Vagina (tissue), 2 donors: ENCODE results near the gene ESYT2. TPM values are rescaled to one million over a fixed set of nuclear protein-coding genes. Genes with fewer than 3 reads are reported as not detected.
A peak's percentile ranks its signal among the peaks of the same experiment; 100 is the strongest.

Experiments used
- DNase-seq, 2 donors: peaks; one replicate each; pipeline ENCODE4 v3.0.0-alpha.2; 2017; ENCODE audit errors: extremely low spot score in 2 of 2
- H3K27ac ChIP-seq: fragments of 200-600 bp; sonication (generic); one replicate; pipeline ENCODE4 v1.5.1; 2019
- H3K27me3 ChIP-seq: fragments of 200-600 bp; sonication (generic); one replicate; pipeline ENCODE4 v1.5.1; 2019
- H3K36me3 ChIP-seq, 2 donors: fragments of 200-600 bp; sonication (generic); one replicate each; pipeline ENCODE4 v1.5.1; 2017 to 2019
- H3K4me1 ChIP-seq: fragments of 200-600 bp; sonication (generic); one replicate; pipeline ENCODE4 v1.5.1; 2019
- H3K4me3 ChIP-seq, 2 donors: fragments of 200-600 bp; sonication (generic); 1 replicate in 1 of 2; 2 replicates in 1 of 2; pipeline ENCODE4 v1.5.1; 2016 to 2019
- H3K9me3 ChIP-seq: fragments of 200-600 bp; sonication (generic); one replicate; pipeline ENCODE4 v1.5.1; 2019
- POLR2A ChIP-seq, 2 donors: fragments of 450-650 bp; IDR thresholded peaks; one replicate each; pipeline ENCODE4 v1.6.1; 2017; ENCODE audit warnings: antibody characterized with exemption in 2 of 2, mild to moderate bottlenecking in 2 of 2, moderate library complexity in 2 of 2
- POLR2AphosphoS5 ChIP-seq, 2 donors: sonication (generic); formaldehyde crosslinking; IDR thresholded peaks; one replicate each; pipeline ENCODE4 v1.9.0; 2017; ENCODE audit warnings: antibody characterized with exemption in 2 of 2, mild to moderate bottlenecking in 2 of 2, low read depth in 1 of 2; ENCODE audit not compliant: insufficient read depth in 1 of 2
- intact Hi-C: fragments of 100-400 bp; cut with DNase I; formaldehyde crosslinking; loops from one replicate; pipeline ENCODE4 v1.15.1; 2023
- total RNA-seq: library from RNA; depleted of rRNA; stranded (reverse); fragments of >200 nt; gene quantifications from one replicate; pipeline ENCODE4 v1.2.3, GENCODE V29; 2016
- TF ChIP-seq, protein P1 (sequence below), 3 experiments: fragments of 450-650 bp in 2 of 3; fragments of 200-600 bp in 1 of 3; sonication (generic) in 1 of 3; IDR thresholded peaks; one replicate each; pipeline ENCODE4 v1.5.1; 2017 to 2019; ENCODE audit warnings: antibody characterized with exemption in 3 of 3, mild to moderate bottlenecking in 2 of 3, moderate library complexity in 2 of 3

Gene ESYT2
- total RNA-seq, 1 donor from 2014 or later, result 82.5 TPM

DNA sequence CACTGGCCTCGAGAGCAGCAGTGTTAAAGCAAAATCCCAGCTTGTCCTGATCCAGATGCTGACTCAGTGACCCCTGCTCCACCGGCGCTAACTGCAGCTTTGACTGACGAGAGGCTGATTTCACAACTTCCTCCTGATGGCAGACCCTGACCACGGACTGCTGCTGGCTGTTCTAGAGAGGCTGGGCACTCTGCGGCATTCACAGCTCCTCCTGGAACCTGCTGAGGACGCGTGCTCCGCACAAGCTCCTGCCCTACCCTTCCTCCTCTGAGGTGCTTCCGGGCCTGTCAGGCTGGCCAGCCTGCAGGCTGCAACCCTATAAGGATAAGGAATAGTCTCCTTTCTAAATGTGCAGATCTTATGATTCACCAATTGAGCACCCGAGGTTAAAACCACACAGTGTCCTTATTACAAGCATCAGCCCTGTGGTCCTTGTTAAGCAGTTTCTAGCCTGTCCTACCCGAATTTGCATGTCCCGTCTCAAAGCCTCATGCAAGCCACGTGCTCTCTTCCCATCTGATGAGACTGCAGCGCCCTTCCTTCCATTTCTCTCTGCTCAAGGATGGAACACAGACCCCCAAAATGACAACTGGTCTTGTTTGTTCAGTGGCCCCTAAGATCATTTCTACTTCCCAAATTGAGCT is 89.2 kb downstream of the ESYT2 start:
- H3K27ac ChIP-seq, result no peak overlapping the region
- DNase-seq, result no peak
- TF ChIP-seq POLR2A (IDR thresholded peaks at IDR 0.05) (no peak), POLR2AphosphoS5 (IDR thresholded peaks at IDR 0.05; ENCODE audit: insufficient read depth in 1 of 2, low read depth in 1 of 2) (peak in 1 of 2 donors; percentile 68)
- TF ChIP-seq, protein P1, sequence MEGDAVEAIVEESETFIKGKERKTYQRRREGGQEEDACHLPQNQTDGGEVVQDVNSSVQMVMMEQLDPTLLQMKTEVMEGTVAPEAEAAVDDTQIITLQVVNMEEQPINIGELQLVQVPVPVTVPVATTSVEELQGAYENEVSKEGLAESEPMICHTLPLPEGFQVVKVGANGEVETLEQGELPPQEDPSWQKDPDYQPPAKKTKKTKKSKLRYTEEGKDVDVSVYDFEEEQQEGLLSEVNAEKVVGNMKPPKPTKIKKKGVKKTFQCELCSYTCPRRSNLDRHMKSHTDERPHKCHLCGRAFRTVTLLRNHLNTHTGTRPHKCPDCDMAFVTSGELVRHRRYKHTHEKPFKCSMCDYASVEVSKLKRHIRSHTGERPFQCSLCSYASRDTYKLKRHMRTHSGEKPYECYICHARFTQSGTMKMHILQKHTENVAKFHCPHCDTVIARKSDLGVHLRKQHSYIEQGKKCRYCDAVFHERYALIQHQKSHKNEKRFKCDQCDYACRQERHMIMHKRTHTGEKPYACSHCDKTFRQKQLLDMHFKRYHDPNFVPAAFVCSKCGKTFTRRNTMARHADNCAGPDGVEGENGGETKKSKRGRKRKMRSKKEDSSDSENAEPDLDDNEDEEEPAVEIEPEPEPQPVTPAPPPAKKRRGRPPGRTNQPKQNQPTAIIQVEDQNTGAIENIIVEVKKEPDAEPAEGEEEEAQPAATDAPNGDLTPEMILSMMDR (IDR thresholded peaks at IDR 0.05), result no peak
- no peaks in the 10 kb centered on the region for H3K9me3 ChIP-seq
- H3K27me3 ChIP-seq, result no peaks in the 10 kb centered on the region
- H3K4me3 ChIP-seq, result no peak overlapping the region
- H3K4me1 ChIP-seq, result no peaks in the 10 kb centered on the region
- peaks cover 0 to 82% of the 10 kb centered on the region in 2 donors for H3K36me3 ChIP-seq
- intact Hi-C loops, result no loop called here

DNA sequence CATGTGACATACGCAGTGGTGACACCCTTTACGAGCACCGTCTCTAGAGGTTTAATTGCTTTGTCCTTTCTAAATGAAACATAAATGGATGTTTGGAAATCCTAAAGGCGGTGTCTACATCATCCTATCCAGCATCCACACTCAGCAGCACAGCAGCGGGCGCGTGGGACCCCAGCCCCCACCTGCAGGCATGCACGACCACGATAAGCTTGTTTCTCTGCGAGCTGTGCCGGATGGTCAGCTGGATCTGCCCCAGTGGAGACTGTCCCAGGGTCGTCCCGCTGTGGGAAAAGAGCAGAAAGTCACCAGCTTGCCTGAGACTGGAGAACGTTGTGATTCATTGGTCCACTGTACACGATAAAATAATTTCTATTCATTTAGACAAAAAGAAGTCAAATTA is 90.5 kb downstream of the ESYT2 start:
- H3K9me3 ChIP-seq, result no peaks in the 10 kb centered on the region
- H3K36me3 ChIP-seq, result peaks cover 0 to 90% of the 10 kb centered on the region in 2 donors
- H3K4me1 ChIP-seq, result no peaks in the 10 kb centered on the region
- intact Hi-C loops, result no loop called here
- TF ChIP-seq POLR2A (IDR thresholded peaks at IDR 0.05) (no peak), POLR2AphosphoS5 (IDR thresholded peaks at IDR 0.05; ENCODE audit: insufficient read depth in 1 of 2, low read depth in 1 of 2) (no peak)
- TF ChIP-seq, protein P1 (IDR thresholded peaks at IDR 0.05), result no peak
- DNase-seq, result no peak
- H3K27ac ChIP-seq, result no peak overlapping the region
- H3K4me3 ChIP-seq, result no peak overlapping the region
- no peaks in the 10 kb centered on the region for H3K27me3 ChIP-seq

DNA sequence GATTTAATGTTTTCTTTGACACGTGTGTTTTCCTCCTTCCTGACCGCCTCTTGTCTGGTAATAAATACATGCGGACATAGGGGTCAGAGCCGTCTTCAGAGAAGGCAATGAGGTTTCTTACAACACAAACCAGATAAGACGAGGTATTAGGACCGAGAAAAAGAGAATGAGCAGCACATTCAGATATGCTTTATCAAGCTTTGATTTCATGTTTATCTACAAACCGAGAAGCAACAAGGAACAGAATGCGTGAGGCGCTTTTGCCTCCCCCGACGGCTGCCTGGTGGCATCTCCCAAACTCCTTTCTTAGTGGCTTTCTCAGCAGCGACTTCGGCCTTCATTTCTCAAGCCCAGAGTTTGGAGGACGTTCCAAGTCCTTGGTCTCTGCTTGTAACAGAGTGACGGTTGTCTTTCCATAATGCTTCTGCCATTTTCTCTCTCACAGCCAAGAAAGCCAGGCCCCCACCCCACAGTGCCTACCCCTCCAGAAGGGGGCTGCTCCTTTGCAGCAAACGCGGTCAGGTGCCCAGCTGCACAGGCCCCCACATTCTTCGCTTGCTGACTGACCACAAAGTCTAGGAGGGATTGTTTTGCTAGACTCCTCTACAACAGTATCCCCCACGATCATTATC is 92.1 kb downstream of the ESYT2 start:
- no peak for DNase-seq
- Histone ChIP-seq H3K27me3 (no peaks in the 10 kb centered on the region), H3K27ac (no peak overlapping the region), H3K4me1 (no peaks in the 10 kb centered on the region), H3K36me3 (peaks cover 0 to 79% of the 10 kb centered on the region in 2 donors), H3K4me3 (no peak overlapping the region), H3K9me3 (no peaks in the 10 kb centered on the region)
- intact Hi-C loops, result no loop called here
- TF ChIP-seq POLR2A (IDR thresholded peaks at IDR 0.05), result no peak
- TF ChIP-seq POLR2AphosphoS5 (IDR thresholded peaks at IDR 0.05; ENCODE audit: insufficient read depth in 1 of 2, low read depth in 1 of 2), result no peak
- TF ChIP-seq, protein P1 (IDR thresholded peaks at IDR 0.05), result no peak

DNA sequence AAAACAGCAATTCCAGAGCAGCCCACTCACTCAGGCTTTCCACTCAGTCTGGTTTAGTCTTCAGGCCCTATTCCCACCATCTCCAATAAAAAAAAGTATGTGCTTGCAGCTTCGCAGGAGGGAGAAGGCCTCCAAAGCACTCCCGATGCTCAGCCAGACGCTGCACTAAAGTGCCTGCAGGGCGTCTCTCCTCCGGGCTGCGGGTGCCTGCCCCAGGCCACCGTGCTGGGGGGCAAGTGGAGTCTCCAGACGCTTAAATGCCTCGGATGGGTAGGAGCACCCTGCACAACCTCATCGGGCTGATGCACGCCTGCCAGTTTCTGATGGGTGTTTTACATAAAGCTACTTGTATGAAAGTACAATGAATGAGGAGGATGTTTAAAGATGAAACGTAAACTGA is 93.4 kb downstream of the ESYT2 start:
- no peak for TF ChIP-seq POLR2A (IDR thresholded peaks at IDR 0.05)
- no peak for TF ChIP-seq POLR2AphosphoS5 (IDR thresholded peaks at IDR 0.05; ENCODE audit: insufficient read depth in 1 of 2, low read depth in 1 of 2)
- TF ChIP-seq, protein P1 (IDR thresholded peaks at IDR 0.05), result no peak
- Histone ChIP-seq H3K36me3 (peaks cover 0 to 67% of the 10 kb centered on the region in 2 donors), H3K4me1 (no peaks in the 10 kb centered on the region), H3K27me3 (no peaks in the 10 kb centered on the region), H3K4me3 (no peak overlapping the region), H3K9me3 (no peaks in the 10 kb centered on the region), H3K27ac (no peak overlapping the region)
- intact Hi-C loops, result no loop called here
- no peak for DNase-seq

DNA sequence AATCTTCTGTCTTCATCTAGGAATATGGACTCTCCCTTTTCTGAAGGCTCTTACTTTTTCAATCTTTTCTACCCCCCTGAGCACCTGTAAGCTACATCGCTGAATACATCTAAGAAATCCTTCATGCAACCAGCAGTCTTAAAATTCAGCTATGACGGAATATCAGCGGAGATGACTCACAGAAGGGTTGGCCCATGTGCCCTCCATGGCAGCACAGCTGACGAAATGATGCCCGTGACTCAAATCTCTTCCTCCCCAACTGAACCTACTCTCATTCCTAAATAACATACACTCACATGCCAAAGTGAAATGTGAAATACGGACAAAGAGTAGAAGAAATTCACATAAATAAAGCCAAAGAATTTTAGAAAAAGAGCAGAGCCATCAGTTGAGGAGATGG is 94.4 kb downstream of the ESYT2 start:
- Histone ChIP-seq H3K27me3 (no peaks in the 10 kb centered on the region), H3K4me3 (no peak overlapping the region), H3K27ac (no peak overlapping the region), H3K9me3 (no peaks in the 10 kb centered on the region), H3K4me1 (no peaks in the 10 kb centered on the region), H3K36me3 (peaks cover 0 to 57% of the 10 kb centered on the region in 2 donors)
- TF ChIP-seq POLR2AphosphoS5 (IDR thresholded peaks at IDR 0.05; ENCODE audit: insufficient read depth in 1 of 2, low read depth in 1 of 2) (no peak), POLR2A (IDR thresholded peaks at IDR 0.05) (no peak)
- TF ChIP-seq, protein P1 (IDR thresholded peaks at IDR 0.05), result no peak
- intact Hi-C loops, result no loop called here
- no peak for DNase-seq
